ENCODE measurements around the gene ZNF385D.

Gene ZNF385D

DNA sequence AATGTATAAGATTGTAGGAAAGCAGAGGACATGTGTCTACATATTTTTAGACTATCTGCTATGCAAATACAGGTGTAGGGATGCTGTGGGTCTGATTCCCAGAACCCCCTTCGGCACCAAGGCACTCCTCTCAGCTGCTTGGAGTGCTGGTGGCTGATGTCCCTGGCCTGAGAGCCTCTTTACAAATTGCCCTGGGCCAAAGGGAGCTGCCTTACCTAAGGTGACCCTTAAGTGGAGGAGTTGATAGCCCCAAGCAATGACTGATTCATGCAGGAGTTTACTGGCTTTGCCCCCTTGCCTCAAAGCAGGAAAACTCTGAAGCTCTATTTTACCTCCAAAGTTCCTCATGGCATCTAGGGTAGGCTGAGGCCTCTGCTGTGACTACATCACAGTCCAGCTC, 83.0 kb downstream of the ZNF385D start:
- no peak for DNase-seq

GRCh38 chr3:21665444-21666100, 85.4 kb downstream of the ZNF385D start:
- no peak for DNase-seq

GRCh38 chr3:21664996-21665395, 86.0 kb downstream of the ZNF385D start:
- DNase-seq, result no peak

- no peak for DNase-seq
Measured at GRCh38 chr3:21662403-21662802, 88.6 kb downstream of the ZNF385D start.

- no peak for DNase-seq
Measured at GRCh38 chr3:21654662-21655061, 96.3 kb downstream of the ZNF385D start.

GRCh38 chr3:21654241-21654640, 96.8 kb downstream of the ZNF385D start:
- DNase-seq, result no peak

GRCh38 chr3:21649519-21649918, 101.5 kb downstream of the ZNF385D start:
- no peak for DNase-seq

DNA sequence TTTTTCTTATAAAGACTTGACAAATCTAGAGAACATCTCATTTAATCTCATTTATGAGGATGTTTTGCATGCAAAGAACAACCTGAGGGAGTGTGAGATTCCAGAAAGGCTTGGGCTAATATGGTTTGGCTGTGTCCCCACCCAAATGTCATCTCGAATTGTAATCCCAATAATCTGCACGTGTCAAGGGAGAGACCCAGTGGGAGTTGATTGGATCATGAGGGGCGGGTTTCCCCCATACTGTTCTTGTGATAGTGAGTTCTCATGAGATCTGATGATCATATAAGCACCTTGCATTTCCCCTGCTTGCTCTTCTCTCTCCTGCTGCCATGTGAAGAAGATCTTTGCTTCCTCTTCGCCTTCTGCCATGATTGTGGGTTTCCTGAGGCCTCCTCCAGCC, 103.0 kb downstream of the ZNF385D start:
- no peak for DNase-seq

DNA sequence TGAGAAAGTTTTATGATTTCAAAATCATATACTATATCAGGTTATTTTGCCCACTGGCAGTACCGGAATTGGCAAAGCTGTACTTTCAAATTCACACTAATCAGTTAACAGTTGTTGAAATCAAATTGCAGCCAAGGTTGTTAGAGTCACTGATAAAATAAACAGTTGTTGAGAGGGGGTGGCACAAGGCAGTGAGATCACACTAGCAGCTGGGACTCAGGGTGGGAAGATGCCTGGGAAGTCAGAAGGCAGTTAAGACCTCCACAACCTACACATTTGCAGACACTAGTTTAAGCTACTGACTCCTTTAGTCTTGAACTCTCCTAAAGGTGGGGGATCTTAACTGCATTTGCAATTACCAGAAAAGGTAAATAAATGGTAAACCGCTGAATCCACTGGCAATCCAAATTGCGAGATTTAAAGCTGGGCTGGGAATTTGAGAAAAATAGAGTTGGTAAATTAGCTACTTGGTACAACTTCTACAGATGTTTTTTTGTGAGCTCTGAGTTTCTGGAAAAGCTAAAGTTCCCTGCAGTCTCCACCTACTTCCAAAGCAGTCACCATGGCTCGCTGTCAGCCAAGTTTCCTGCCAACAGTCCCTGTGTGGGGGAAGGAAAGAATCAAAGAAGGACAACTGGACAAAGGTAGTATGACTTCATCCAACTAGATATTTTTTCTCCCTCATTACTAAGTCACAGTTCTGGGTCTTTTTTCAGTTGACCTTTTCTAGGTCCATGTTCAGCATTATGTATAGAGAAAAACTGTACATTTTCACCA, 105.7 kb downstream of the ZNF385D start:
- no peak for DNase-seq

GRCh38 chr3:21644268-21644667, 106.7 kb downstream of the ZNF385D start:
- no peak for DNase-seq

GRCh38 chr3:21643752-21644151, 107.3 kb downstream of the ZNF385D start:
- DNase-seq, result no peak

GRCh38 chr3:21642433-21642832, 108.6 kb downstream of the ZNF385D start:
- no peak for DNase-seq

DNA sequence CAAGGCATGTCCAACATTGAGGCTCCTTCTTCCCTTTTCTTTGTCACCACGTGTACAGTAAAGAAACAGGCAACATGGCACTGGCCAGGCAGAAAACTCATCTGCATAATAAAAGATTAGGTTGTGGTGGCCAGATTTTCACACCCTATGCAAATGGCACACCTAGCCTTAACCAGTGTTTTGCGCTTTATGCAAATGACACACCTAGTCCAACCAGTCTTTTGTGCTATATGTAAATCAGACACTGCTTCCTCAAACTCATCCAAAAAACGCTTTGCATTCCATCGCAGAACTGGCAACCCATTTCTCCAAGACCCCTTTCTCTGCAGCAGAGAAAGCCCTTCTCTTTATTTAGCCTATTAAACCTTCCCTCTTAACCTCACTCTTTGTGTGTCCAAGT, 109.1 kb downstream of the ZNF385D start:
- no peak for DNase-seq

- DNase-seq, result no peak
Measured at GRCh38 chr3:21638488-21638887, 112.5 kb downstream of the ZNF385D start.

DNA sequence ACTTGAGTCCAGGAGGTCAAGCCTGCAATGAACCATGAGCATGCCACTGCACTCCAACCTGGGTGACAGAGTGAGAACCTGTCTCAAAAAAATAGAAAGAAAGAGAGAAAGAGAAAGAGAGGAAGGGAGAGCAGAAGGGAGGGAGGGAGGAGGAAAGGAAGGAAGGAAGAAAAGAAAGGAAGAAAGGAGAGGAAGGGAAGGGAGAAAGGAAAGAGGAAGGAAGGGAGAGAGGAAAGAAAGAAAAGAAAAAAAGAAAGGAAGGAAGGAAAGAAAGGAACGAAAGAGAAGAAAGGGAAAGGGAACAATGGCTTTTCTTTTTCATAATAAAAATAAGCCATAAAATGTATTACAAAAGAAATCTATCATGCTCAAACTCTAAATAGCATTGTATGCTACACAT, 116.9 kb downstream of the ZNF385D start:
- no peak for DNase-seq

- no peak for DNase-seq
Measured at GRCh38 chr3:21624524-21624923, 126.5 kb downstream of the ZNF385D start.

DNA sequence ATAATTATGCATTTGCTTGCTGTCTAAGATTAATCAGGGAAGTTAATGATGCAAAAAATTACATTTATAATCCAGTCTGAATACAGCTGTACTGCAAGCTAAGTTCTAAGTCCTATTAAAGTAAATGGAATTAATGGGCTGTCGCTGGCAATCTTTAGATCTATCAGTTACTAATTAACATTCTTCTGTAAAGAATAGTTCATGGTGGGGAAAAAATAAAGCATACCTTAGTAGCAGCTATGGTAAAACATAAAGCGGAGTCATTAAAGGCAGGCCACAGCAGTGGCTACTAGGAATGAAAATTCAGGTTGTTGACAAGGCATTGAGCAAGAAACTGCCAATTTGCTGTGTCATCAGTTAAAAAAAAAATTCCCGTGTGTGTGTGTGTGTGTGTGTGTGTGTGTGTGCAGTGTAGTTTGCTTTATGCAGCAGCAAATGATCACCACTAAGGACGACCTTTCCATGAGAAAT, 129.8 kb downstream of the ZNF385D start:
- no peak for DNase-seq

DNA sequence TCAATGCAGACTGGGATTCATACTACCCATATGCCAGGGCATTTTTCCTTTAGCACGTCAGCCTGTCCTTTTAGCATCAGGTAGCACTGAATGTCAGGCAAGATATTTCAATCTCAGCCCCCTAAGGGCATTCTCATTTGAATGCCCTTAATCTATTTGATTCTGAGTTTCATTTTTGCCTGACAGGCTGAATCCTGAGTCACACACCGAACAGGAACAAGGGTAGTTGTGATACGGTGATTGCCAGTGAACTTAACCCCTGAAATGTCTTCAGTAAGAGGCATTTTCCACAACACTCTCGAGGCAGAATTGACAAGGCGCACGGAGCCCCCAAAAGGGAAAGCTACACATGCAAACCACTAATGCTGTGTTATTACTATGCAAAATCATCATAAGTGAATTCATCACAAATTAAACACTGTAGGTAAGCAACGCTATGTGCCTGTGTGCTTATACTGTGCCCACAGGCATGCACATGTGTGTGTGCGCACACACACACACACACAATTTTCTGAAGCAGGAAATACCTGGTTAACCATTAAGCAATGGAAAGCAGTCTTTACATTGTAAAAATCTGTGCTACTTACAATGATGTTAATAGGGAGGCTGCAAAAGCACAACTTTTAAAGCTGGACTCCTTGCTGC, 130.4 kb downstream of the ZNF385D start:
- no peak for DNase-seq

DNA sequence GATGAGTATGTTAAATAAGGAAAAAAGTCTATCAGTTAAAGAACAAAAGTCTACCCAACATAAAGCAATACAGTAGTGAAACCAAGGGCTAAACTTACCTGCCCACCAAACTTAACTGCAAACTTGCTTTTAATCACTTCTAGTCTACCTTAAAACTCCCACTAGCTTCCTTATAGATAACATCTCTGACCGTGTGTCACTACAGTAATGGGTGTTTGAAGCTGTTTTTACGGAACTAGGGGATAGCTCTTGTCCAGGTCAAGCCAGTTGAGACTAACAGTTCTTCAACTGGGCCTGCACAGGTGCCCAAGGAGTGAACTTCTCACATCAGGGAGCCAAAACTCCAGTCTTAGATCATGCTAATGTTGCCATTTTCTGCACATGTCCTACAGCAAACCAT, 132.3 kb downstream of the ZNF385D start:
- no peak for DNase-seq

DNA sequence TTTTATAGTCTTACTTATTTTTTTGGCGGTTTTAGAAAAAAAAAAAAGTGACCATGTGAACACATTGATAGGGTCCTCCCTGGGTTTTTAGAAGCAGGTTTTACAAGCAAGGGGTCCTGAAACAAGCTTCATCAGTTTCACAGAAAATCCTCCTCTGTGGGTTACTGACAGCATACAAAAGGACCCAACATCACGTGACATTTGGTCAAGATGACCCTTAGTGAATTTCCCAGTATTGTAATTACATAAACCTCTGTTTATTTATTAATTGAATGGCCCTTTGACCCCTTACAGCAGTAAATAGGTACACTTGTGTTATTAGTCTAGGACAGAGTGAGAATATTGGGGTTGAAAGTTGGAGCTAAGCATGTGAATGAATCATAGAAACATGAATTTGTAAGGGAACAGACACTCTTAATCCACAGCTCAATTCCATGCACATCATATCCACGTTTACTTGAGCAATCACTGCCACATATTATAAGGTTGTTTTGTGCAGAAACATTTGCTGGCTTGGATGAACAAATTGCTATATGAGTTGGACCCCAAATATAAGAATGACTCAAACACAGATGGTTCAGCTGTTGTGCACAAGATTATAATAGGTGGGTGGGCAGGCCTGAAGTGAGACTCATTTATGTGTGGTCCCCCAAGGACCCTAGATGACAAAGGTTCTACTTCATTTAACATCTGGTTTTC, 137.5 kb downstream of the ZNF385D start:
- no peak for DNase-seq

DNA sequence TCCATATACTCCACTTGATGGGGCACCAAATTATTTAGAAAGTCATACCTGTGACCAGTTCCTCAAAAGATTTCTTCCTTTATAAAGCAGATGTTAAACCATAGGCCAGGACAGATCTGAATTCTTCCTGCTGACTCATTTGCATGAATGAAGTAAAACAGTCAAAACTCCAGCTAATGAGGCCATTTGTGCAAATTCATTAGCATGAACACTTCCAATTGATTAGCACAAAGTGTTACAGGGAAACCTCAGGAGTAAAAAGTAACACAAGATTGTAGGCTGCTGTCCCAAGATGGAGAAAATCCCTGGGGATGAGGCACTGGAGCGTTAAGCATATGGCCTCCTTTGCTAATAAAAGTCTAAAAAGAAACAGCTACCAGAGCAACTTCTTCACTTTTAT, 149.8 kb downstream of the ZNF385D start:
- DNase-seq, result no peak

- no peak for DNase-seq
Measured at GRCh38 chr3:21599890-21600289, 151.1 kb downstream of the ZNF385D start.

DNA sequence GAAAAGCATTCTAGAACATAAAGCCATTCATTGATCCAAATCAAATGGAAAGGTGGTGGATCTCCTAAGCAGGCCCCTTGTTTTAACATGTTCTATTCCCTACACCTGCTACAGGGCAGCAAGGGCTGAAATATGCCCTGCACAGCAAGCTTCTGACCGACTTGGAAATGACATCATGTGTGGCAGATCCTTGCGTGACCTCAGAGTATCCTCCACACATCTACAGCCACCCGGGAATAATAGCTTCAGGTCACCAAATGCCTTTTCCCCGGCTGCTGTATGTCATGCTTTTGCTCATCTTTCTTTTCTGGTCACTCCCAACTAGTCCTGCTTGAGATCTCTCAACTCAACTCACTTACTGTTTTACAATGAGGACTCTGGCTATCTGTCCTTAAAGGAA, 158.2 kb downstream of the ZNF385D start:
- DNase-seq, result no peak
